Gastroesophageal sphincter (tissue), 4 donors: ENCODE data around the gene IDH2. TPM values are rescaled to one million over a fixed set of nuclear protein-coding genes. Genes with fewer than 3 reads are reported as not detected.
A peak's percentile ranks its signal among the peaks of the same experiment; 100 is the strongest.

Experiments
- ATAC-seq: fragments of 150-250 bp; one replicate; pipeline ENCODE4 v1.9.1; 2016; ENCODE audit warnings: mild to moderate bottlenecking, moderate library complexity
- H3K27ac ChIP-seq, 4 donors: fragments of 200-600 bp; sonication (generic) in 3 of 4; 1 replicate in 3 of 4; 2 replicates in 1 of 4; pipeline ENCODE4 v1.5.1; 2016 to 2019
- H3K27me3 ChIP-seq: fragments of 200-600 bp; sonication (generic); one replicate; pipeline ENCODE4 v1.5.1; 2019
- H3K36me3 ChIP-seq, 2 donors: fragments of 200-600 bp; sonication (generic); one replicate each; pipeline ENCODE4 v1.5.1; 2019; ENCODE audit warnings: control low read depth in 1 of 2
- H3K4me1 ChIP-seq, 3 donors: fragments of 200-600 bp; sonication (generic); 1 replicate in 2 of 3; 2 replicates in 1 of 3; pipeline ENCODE4 v1.5.1; 2016 to 2019; ENCODE audit warnings: control low read depth in 2 of 3
- H3K4me3 ChIP-seq, 2 donors: fragments of 200-600 bp; sonication (generic); one replicate each; pipeline ENCODE4 v1.5.1; 2019; ENCODE audit warnings: mild to moderate bottlenecking in 1 of 2, moderate library complexity in 1 of 2
- H3K9me3 ChIP-seq, 3 donors: fragments of 200-600 bp; sonication (generic); one replicate each; pipeline ENCODE4 v1.5.1; 2017 to 2019; ENCODE audit warnings: control low read depth in 2 of 3
- CTCF ChIP-seq, 4 experiments: fragments of 200-600 bp in 2 of 4; fragments of 450-650 bp in 2 of 4; sonication (generic) in 1 of 4; IDR thresholded peaks; one replicate each; pipeline ENCODE4 v1.5.1; 2017 to 2019; ENCODE audit warnings: antibody characterized with exemption in 4 of 4, mild to moderate bottlenecking in 2 of 4, moderate library complexity in 2 of 4
- EP300 ChIP-seq: sonication (generic); formaldehyde crosslinking; IDR thresholded peaks from one replicate; pipeline ENCODE4 v1.6.1; 2017; ENCODE audit warnings: antibody characterized with exemption, mild to moderate bottlenecking
- POLR2A ChIP-seq, 2 donors: fragments of 450-650 bp; IDR thresholded peaks; one replicate each; pipeline ENCODE4 v1.6.1; 2017; ENCODE audit warnings: antibody characterized with exemption in 2 of 2, mild to moderate bottlenecking in 2 of 2, moderate library complexity in 1 of 2
- POLR2AphosphoS5 ChIP-seq: sonication (generic); formaldehyde crosslinking; IDR thresholded peaks from one replicate; pipeline ENCODE4 v1.6.1; 2017; ENCODE audit warnings: antibody characterized with exemption
- WGBS, 2 donors: methylation state at CpG; one replicate each; pipeline ENCODE4 v1.1.5; 2018; ENCODE audit warnings: low coverage in 1 of 2; 5-methylcytosine and 5-hydroxymethylcytosine counted together
- total RNA-seq, 4 donors: library from RNA; depleted of rRNA; stranded (reverse); fragments of >200 nt; gene quantifications; one replicate each; pipeline ENCODE4 v1.1.0, GENCODE V29; 2016

IDH2 gene
- total RNA-seq, 4 donors from 2014 or later = 45.2 to 289 (median 132) TPM

GRCh38 chr15:90105521-90105920, 3.3 kb upstream of the IDH2 start:
- H3K9me3 ChIP-seq = no peaks in the 10 kb centered on the region
- no peak for ATAC-seq
- no peaks in the 10 kb centered on the region for H3K36me3 ChIP-seq
- no peak for TF ChIP-seq POLR2AphosphoS5
- TF ChIP-seq CTCF (IDR thresholded peaks at IDR 0.05) = no peak
- TF ChIP-seq EP300 = no peak
- no peak for TF ChIP-seq POLR2A (IDR thresholded peaks at IDR 0.05)
- WGBS, 2 donors = 66 to 86% methylated on average over 5 to 6 of the region's 7 CpGs
- H3K27ac ChIP-seq = peak overlapping the region in 3 of 4 donors; percentile 96 to 100 (median 96)
- no peak overlapping the region for H3K4me3 ChIP-seq
- no peaks in the 10 kb centered on the region for H3K27me3 ChIP-seq
- peaks cover 0 to 63% (median 16%) of the 10 kb centered on the region in 3 donors for H3K4me1 ChIP-seq

DNA sequence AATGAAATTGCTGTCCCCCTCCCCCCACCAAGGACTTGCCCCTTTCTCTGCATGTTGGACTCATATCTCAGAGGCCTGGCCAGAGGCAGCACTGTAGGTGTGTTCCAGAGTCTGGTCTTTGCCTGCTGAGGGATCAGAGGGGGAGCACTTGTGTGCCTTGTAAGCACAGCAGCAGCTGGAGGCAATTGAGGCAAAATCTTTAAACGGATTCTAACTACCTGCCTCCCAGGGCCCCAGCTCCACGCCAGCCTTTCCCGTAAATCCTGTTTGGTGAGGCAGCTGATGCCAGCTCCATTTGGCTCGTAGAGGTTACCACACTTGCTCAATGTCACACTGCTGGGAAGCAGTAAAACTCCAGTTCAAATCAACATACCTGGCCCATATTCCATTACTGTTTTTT, 2.3 kb upstream of the IDH2 start:
- Histone ChIP-seq H3K9me3 (no peaks in the 10 kb centered on the region), H3K4me3 (no peak overlapping the region), H3K36me3 (no peaks in the 10 kb centered on the region), H3K27ac (peak overlapping the region in 3 of 4 donors; percentile 96 to 100 (median 96)), H3K27me3 (no peaks in the 10 kb centered on the region), H3K4me1 (peaks cover 0 to 73% (median 20%) of the 10 kb centered on the region in 3 donors)
- no peak for TF ChIP-seq EP300
- TF ChIP-seq POLR2AphosphoS5 = no peak
- no peak for TF ChIP-seq POLR2A (IDR thresholded peaks at IDR 0.05)
- TF ChIP-seq CTCF (IDR thresholded peaks at IDR 0.05) = no peak
- WGBS, 2 donors = 39 to 89% methylated on average over 3 of the region's 4 CpGs
- ATAC-seq = no peak

GRCh38 chr15:90103701-90104329, 1.5 kb upstream of the IDH2 start:
- no peaks in the 10 kb centered on the region for H3K9me3 ChIP-seq
- H3K27ac ChIP-seq = peak overlapping the region; percentile 13 to 100 (median 96)
- TF ChIP-seq EP300 (no peak), POLR2AphosphoS5 (no peak), POLR2A (IDR thresholded peaks at IDR 0.05) (no peak), CTCF (IDR thresholded peaks at IDR 0.05) (no peak)
- peaks cover 0 to 80% (median 27%) of the 10 kb centered on the region in 3 donors for H3K4me1 ChIP-seq
- no peak overlapping the region for H3K4me3 ChIP-seq
- 54 to 82% methylated on average over 4 of the region's 5 CpGs for WGBS, 2 donors
- H3K36me3 ChIP-seq = no peaks in the 10 kb centered on the region
- ATAC-seq = no peak
- no peaks in the 10 kb centered on the region for H3K27me3 ChIP-seq

- no peak for TF ChIP-seq POLR2A (IDR thresholded peaks at IDR 0.05)
- TF ChIP-seq CTCF (IDR thresholded peaks at IDR 0.05) = no peak
- no peak for TF ChIP-seq EP300
- no peak for TF ChIP-seq POLR2AphosphoS5
- Histone ChIP-seq H3K4me1 (peaks cover 3 to 94% (median 35%) of the 10 kb centered on the region in 3 donors), H3K27ac (peak overlapping the region; percentile 96 to 100 (median 96)), H3K4me3 (peak overlapping the region; percentile 88 to 98), H3K36me3 (no peaks in the 10 kb centered on the region), H3K9me3 (no peaks in the 10 kb centered on the region), H3K27me3 (no peaks in the 10 kb centered on the region)
- no peak for ATAC-seq
- WGBS, 2 donors = 40% methylated on average over 4 of the region's 40 CpGs; no CpG with 5 or more reads in 1 of the 2 donors
Measured at GRCh38 chr15:90101130-90101968, 919 bp downstream of the IDH2 start.
